Measurements from ENCODE around the gene AJM1. TPM values are rescaled to one million over a fixed set of nuclear protein-coding genes. Genes with fewer than 3 reads are reported as not detected.

The AJM1 gene
- total RNA-seq, 2 experiments from 2014 or later = 2.4 to 5.1 TPM

DNA sequence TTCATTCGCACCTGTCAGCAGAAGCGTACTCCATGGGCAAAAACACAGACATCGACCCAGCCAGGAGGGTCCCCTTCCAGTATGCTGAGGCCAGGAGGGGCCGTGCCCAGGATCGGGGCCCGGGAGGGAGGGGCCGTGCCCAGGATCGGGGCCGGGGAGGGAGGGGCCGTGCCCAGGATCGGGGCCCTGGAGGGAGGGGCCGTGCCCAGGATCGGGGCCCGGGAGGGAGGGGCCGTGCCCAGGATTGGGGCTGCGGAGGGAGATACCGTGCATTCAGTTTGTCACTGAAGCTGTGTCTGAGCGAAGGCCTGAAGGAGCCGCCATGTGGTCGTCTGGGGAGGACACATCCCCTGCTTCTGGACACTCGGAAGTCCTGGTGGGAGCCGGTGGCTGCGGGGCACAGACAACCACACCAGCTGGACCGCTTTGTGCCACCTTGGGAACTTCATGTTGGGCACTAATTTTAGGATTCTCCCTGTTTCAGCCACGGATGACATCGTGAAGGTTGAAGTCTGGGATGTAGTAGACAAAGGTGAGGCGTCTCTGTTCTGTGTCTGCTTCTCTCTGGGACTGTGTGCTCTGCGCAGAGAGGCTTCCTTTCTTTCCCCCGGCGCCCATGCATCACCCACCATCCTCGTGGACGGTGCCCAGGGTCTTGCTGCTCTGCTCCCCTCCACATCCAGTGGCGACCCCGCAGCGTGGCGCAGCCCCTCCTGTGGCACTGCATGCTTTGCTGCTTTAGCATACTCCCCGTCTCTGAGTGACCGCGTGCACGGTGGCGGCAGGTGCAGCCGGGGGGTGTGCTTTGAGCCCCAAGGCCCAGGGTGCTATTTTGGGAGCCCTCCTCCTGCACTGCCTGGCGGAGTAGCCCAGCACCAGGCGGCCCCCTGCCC lies 16.7 kb upstream of the AJM1 start:
- H2AFZ ChIP-seq (ENCODE audit: low read length) = no peak overlapping the region
- CTCF ChIA-PET (ENCODE audit: unreplicated experiment) = no interaction called here
- no peak for DNase-seq (ENCODE audit: low spot score)
- BruUV-seq (replicated peaks) = no TSS peak
- no peak overlapping the region for H3K27ac ChIP-seq (ENCODE audit: low read depth, low read length, poor library complexity, severe bottlenecking)
- H3K4me2 ChIP-seq (ENCODE audit: low read length) = no peak overlapping the region
- no peaks in the 10 kb centered on the region for H4K20me1 ChIP-seq (ENCODE audit: insufficient read depth, low read length)
- intact Hi-C loops (cut with micrococcal nuclease; ENCODE audit: unreplicated experiment) = no loop called here
- TF ChIP-seq, protein P1, sequence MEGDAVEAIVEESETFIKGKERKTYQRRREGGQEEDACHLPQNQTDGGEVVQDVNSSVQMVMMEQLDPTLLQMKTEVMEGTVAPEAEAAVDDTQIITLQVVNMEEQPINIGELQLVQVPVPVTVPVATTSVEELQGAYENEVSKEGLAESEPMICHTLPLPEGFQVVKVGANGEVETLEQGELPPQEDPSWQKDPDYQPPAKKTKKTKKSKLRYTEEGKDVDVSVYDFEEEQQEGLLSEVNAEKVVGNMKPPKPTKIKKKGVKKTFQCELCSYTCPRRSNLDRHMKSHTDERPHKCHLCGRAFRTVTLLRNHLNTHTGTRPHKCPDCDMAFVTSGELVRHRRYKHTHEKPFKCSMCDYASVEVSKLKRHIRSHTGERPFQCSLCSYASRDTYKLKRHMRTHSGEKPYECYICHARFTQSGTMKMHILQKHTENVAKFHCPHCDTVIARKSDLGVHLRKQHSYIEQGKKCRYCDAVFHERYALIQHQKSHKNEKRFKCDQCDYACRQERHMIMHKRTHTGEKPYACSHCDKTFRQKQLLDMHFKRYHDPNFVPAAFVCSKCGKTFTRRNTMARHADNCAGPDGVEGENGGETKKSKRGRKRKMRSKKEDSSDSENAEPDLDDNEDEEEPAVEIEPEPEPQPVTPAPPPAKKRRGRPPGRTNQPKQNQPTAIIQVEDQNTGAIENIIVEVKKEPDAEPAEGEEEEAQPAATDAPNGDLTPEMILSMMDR (conservative IDR thresholded peaks at IDR 0.05; ENCODE audit: low read length) = no peak
- no peak for TF ChIP-seq EZH2phosphoT487 (IDR thresholded peaks at IDR 0.05; ENCODE audit: borderline replicate concordance, low read depth, low read length)
- no peaks in the 10 kb centered on the region for H3K79me2 ChIP-seq (ENCODE audit: insufficient read depth, low read depth, low read length)
- POLR2A ChIA-PET = no interaction called here
- no peaks in the 10 kb centered on the region for H3K4me1 ChIP-seq (ENCODE audit: insufficient read depth, low read length, poor library complexity, severe bottlenecking)
- H3K4me3 ChIP-seq (ENCODE audit: low read depth, low read length, poor library complexity, severe bottlenecking) = no peak overlapping the region
- peaks cover 73% of the 10 kb centered on the region for H3K36me3 ChIP-seq (ENCODE audit: insufficient read depth, low read length)
- H3K9me2 ChIP-seq (ENCODE audit: insufficient read depth, low read length) = no peaks in the 10 kb centered on the region
- H3K9me3 ChIP-seq (ENCODE audit: low read length) = no peaks in the 10 kb centered on the region

DNA sequence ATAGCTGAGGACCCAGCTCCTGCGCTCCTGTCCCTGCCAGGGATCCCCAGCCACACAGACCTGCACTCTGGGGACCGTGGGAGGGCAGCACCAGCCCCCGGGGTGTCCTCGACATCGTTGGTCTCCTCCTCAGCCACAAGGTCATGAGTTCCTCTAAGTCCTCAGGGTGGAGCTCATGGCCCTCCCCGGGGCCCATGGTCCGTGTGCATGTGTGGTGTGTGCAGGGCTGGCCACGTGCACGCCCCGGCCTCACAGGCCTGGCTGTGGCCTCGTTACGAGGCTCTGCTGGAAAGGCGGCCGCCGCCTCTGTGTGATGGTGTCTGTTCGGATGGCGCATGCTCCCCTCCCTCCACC lies 16.1 kb upstream of the AJM1 start:
- Histone ChIP-seq H3K9me3 (ENCODE audit: low read length) (no peaks in the 10 kb centered on the region), H3K79me2 (ENCODE audit: insufficient read depth, low read depth, low read length) (no peaks in the 10 kb centered on the region), H3K9me2 (ENCODE audit: insufficient read depth, low read length) (no peaks in the 10 kb centered on the region), H4K20me1 (ENCODE audit: insufficient read depth, low read length) (no peaks in the 10 kb centered on the region), H3K36me3 (ENCODE audit: insufficient read depth, low read length) (peaks cover 75% of the 10 kb centered on the region), H3K4me3 (ENCODE audit: low read depth, low read length, poor library complexity, severe bottlenecking) (no peak overlapping the region), H3K27ac (ENCODE audit: low read depth, low read length, poor library complexity, severe bottlenecking) (no peak overlapping the region), H3K4me2 (ENCODE audit: low read length) (no peak overlapping the region), H2AFZ (ENCODE audit: low read length) (no peak overlapping the region), H3K4me1 (ENCODE audit: insufficient read depth, low read length, poor library complexity, severe bottlenecking) (no peaks in the 10 kb centered on the region)
- POLR2A ChIA-PET = interaction anchor here (1.0 kb wide), 1 partner anchor 10 kb away, joined by 3 read pairs; no protein-coding TSS in a partner anchor
- no TSS peak for BruUV-seq (replicated peaks)
- CTCF ChIA-PET (ENCODE audit: unreplicated experiment) = no interaction called here
- no peak for DNase-seq (ENCODE audit: low spot score)
- intact Hi-C loops (cut with micrococcal nuclease; ENCODE audit: unreplicated experiment) = no loop called here
- TF ChIP-seq, protein P1 (conservative IDR thresholded peaks at IDR 0.05; ENCODE audit: low read length) = no peak
- TF ChIP-seq EZH2phosphoT487 (IDR thresholded peaks at IDR 0.05; ENCODE audit: borderline replicate concordance, low read depth, low read length) = no peak

Measured in OCI-LY7 (cell line).